ENCODE results near the gene EDARADD. TPM values are rescaled to one million over a fixed set of nuclear protein-coding genes. Genes with fewer than 3 reads are reported as not detected.

Gene EDARADD
- total RNA-seq, 1 donor from 2014 or later, result 12.3 TPM

GRCh38 chr1:236471653-236472052, 77.6 kb downstream of the EDARADD start:
- Mint-ChIP-seq H3K27me3 (no peaks in the 10 kb centered on the region), H3K27ac (no peak overlapping the region), H3K4me1 (ENCODE audit: low read depth) (peaks cover 5% of the 10 kb centered on the region), H3K4me3 (ENCODE audit: low read depth) (no peak overlapping the region), H3K9me3 (ENCODE audit: low read depth) (no peaks in the 10 kb centered on the region), H3K36me3 (ENCODE audit: insufficient read depth) (peaks cover 7% of the 10 kb centered on the region)
- no peak for DNase-seq (ENCODE audit: low spot score, unreplicated experiment)
- TF ChIP-seq CTCF (IDR thresholded peaks at IDR 0.05; ENCODE audit: unreplicated experiment), result no peak

GRCh38 chr1:236472850-236473788, 79.0 kb downstream of the EDARADD start:
- Mint-ChIP-seq H3K4me1 (ENCODE audit: low read depth) (peaks cover under 1% of the 10 kb centered on the region), H3K9me3 (ENCODE audit: low read depth) (peaks cover 3% of the 10 kb centered on the region), H3K27me3 (no peaks in the 10 kb centered on the region), H3K27ac (no peak overlapping the region), H3K4me3 (ENCODE audit: low read depth) (no peak overlapping the region), H3K36me3 (ENCODE audit: insufficient read depth) (peaks cover 9% of the 10 kb centered on the region)
- TF ChIP-seq CTCF (IDR thresholded peaks at IDR 0.05; ENCODE audit: unreplicated experiment), result no peak
- no peak for DNase-seq (ENCODE audit: low spot score, unreplicated experiment)

GRCh38 chr1:236476019-236476418, 81.9 kb downstream of the EDARADD start:
- no peaks in the 10 kb centered on the region for H3K27me3 Mint-ChIP-seq
- no peak overlapping the region for H3K27ac Mint-ChIP-seq
- H3K4me3 Mint-ChIP-seq (ENCODE audit: low read depth), result no peak overlapping the region
- H3K36me3 Mint-ChIP-seq (ENCODE audit: insufficient read depth), result peaks cover 5% of the 10 kb centered on the region
- peaks cover 3% of the 10 kb centered on the region for H3K9me3 Mint-ChIP-seq (ENCODE audit: low read depth)
- no peak for TF ChIP-seq CTCF (IDR thresholded peaks at IDR 0.05; ENCODE audit: unreplicated experiment)
- no peaks in the 10 kb centered on the region for H3K4me1 Mint-ChIP-seq (ENCODE audit: low read depth)
- DNase-seq (ENCODE audit: low spot score, unreplicated experiment), result no peak

- no peak overlapping the region for H3K27ac Mint-ChIP-seq
- TF ChIP-seq CTCF (IDR thresholded peaks at IDR 0.05; ENCODE audit: unreplicated experiment), result no peak
- H3K4me1 Mint-ChIP-seq (ENCODE audit: low read depth), result no peaks in the 10 kb centered on the region
- H3K27me3 Mint-ChIP-seq, result no peaks in the 10 kb centered on the region
- H3K9me3 Mint-ChIP-seq (ENCODE audit: low read depth), result peaks cover 3% of the 10 kb centered on the region
- H3K36me3 Mint-ChIP-seq (ENCODE audit: insufficient read depth), result peaks cover 14% of the 10 kb centered on the region
- no peak for DNase-seq (ENCODE audit: low spot score, unreplicated experiment)
- no peak overlapping the region for H3K4me3 Mint-ChIP-seq (ENCODE audit: low read depth)
Measured at GRCh38 chr1:236480758-236481436, 86.8 kb downstream of the EDARADD start.

- Mint-ChIP-seq H3K27ac (no peak overlapping the region), H3K9me3 (ENCODE audit: low read depth) (no peaks in the 10 kb centered on the region), H3K27me3 (no peaks in the 10 kb centered on the region), H3K4me3 (ENCODE audit: low read depth) (no peak overlapping the region), H3K4me1 (ENCODE audit: low read depth) (no peaks in the 10 kb centered on the region), H3K36me3 (ENCODE audit: insufficient read depth) (peaks cover 10% of the 10 kb centered on the region)
- no peak for TF ChIP-seq CTCF (IDR thresholded peaks at IDR 0.05; ENCODE audit: unreplicated experiment)
- DNase-seq (ENCODE audit: low spot score, unreplicated experiment), result no peak
Measured at GRCh38 chr1:236484310-236484971, 90.4 kb downstream of the EDARADD start.
